WTC11 (cell line): ENCODE results near the gene RAB3D. TPM values are rescaled to one million over a fixed set of nuclear protein-coding genes. Genes with fewer than 3 reads are reported as not detected.
A peak's percentile ranks its signal among the peaks of the same experiment; 100 is the strongest.

Experiments
- ATF1 ChIP-seq: sonication (generic); formaldehyde crosslinking; IDR thresholded peaks from 2 replicates; pipeline ENCODE4 v1.8.1; 2023; ENCODE audit warnings: mild to moderate bottlenecking, moderate library complexity, missing genetic modification reagents
- CREM ChIP-seq: sonication (generic); formaldehyde crosslinking; IDR thresholded peaks from 2 replicates; pipeline ENCODE4 v1.8.1; 2022; ENCODE audit warnings: mild to moderate bottlenecking, missing genetic modification reagents, moderate library complexity
- ELF4 ChIP-seq: sonication (generic); formaldehyde crosslinking; IDR thresholded peaks from 2 replicates; pipeline ENCODE4 v1.8.1; 2022; ENCODE audit warnings: low read depth, mild to moderate bottlenecking, moderate library complexity, missing genetic modification reagents
- EMX1 ChIP-seq: fragments of 250-450 bp; sonication (Bioruptor Pico); IDR thresholded peaks from 2 replicates; pipeline ENCODE4 v1.8.0; 2021; ENCODE audit warnings: mild to moderate bottlenecking
- ESRRA ChIP-seq: sonication (generic); formaldehyde crosslinking; IDR thresholded peaks from 2 replicates; pipeline ENCODE4 v1.8.1; 2022; ENCODE audit warnings: mild to moderate bottlenecking, missing genetic modification reagents, borderline replicate concordance
- ETV6 ChIP-seq: sonication (generic); formaldehyde crosslinking; IDR thresholded peaks from 2 replicates; pipeline ENCODE4 v1.8.1; 2022; ENCODE audit warnings: mild to moderate bottlenecking, missing genetic modification reagents
- FOXK1 ChIP-seq: sonication (generic); formaldehyde crosslinking; IDR thresholded peaks from 2 replicates; pipeline ENCODE4 v1.8.0; 2022; ENCODE audit warnings: mild to moderate bottlenecking, moderate library complexity, missing genetic modification reagents
- JUN ChIP-seq: sonication (generic); formaldehyde crosslinking; IDR thresholded peaks from 2 replicates; pipeline ENCODE4 v1.8.0; 2023; ENCODE audit warnings: mild to moderate bottlenecking, missing genetic modification reagents
- MXD4 ChIP-seq: fragments of 250-450 bp; sonication (Bioruptor Pico); IDR thresholded peaks from 2 replicates; pipeline ENCODE4 v1.8.0; 2021; ENCODE audit warnings: mild to moderate bottlenecking, moderate library complexity, borderline replicate concordance
- SMAD4 ChIP-seq: sonication (generic); formaldehyde crosslinking; IDR thresholded peaks from 2 replicates; pipeline ENCODE4 v1.8.0; 2022; ENCODE audit warnings: mild to moderate bottlenecking, missing genetic modification reagents
- SOX15 ChIP-seq: fragments of 250-450 bp; sonication (Bioruptor Pico); IDR thresholded peaks from 2 replicates; pipeline ENCODE4 v1.9.0; 2021; ENCODE audit warnings: mild to moderate bottlenecking
- TEAD1 ChIP-seq: sonication (generic); formaldehyde crosslinking; IDR thresholded peaks from 2 replicates; pipeline ENCODE4 v1.8.0; 2022; ENCODE audit warnings: mild to moderate bottlenecking, missing genetic modification reagents
- ZNF138 ChIP-seq: sonication (generic); formaldehyde crosslinking; conservative IDR thresholded peaks from 2 replicates; pipeline ENCODE4 v1.8.1; 2022; ENCODE audit warnings: mild to moderate bottlenecking, moderate library complexity, missing genetic modification reagents
- ZNF219 ChIP-seq: sonication (generic); formaldehyde crosslinking; IDR thresholded peaks from 2 replicates; pipeline ENCODE4 v1.8.0; 2023; ENCODE audit warnings: missing genetic modification reagents, mild to moderate bottlenecking, borderline replicate concordance
- total RNA-seq: library from RNA; stranded (reverse); gene quantifications from 3 replicates; pipeline ENCODE4 v1.2.3, GENCODE V29; 2021
- TF ChIP-seq, protein P1 (sequence below): sonication (generic); formaldehyde crosslinking; IDR thresholded peaks from 2 replicates; pipeline ENCODE4 v1.8.1; 2023; ENCODE audit warnings: mild to moderate bottlenecking, missing genetic modification reagents
- TF ChIP-seq, protein P2 (sequence below): sonication (generic); formaldehyde crosslinking; IDR thresholded peaks from 2 replicates; pipeline ENCODE4 v1.8.1; 2022; ENCODE audit warnings: low read depth, missing genetic modification reagents, borderline replicate concordance
- TF ChIP-seq, protein P3 (sequence below): fragments of 250-450 bp; sonication (Bioruptor Pico); IDR thresholded peaks from 2 replicates; pipeline ENCODE4 v2.1.2; 2022; ENCODE audit warnings: mild to moderate bottlenecking, moderate library complexity
- TF ChIP-seq, protein P4 (sequence below): fragments of 200-600 bp; IDR thresholded peaks from 2 replicates; pipeline ENCODE4 v1.8.0; 2022; ENCODE audit warnings: antibody characterized with exemption
- TF ChIP-seq, protein P5 (sequence below): fragments of 250-450 bp; sonication (Bioruptor Pico); IDR thresholded peaks from 2 replicates; pipeline ENCODE4 v1.9.0; 2021; ENCODE audit warnings: moderate library complexity, mild to moderate bottlenecking, inconsistent platforms, borderline replicate concordance
- TF ChIP-seq, protein P6 (sequence below): sonication (generic); formaldehyde crosslinking; IDR thresholded peaks from 2 replicates; pipeline ENCODE4 v1.8.0; 2022; ENCODE audit warnings: mild to moderate bottlenecking, missing genetic modification reagents
- TF ChIP-seq, protein P7 (sequence below): sonication (generic); formaldehyde crosslinking; IDR thresholded peaks from 2 replicates; pipeline ENCODE4 v1.8.1; 2023; ENCODE audit warnings: mild to moderate bottlenecking, missing genetic modification reagents
- TF ChIP-seq, protein P8 (sequence below): sonication (generic); formaldehyde crosslinking; IDR thresholded peaks from 2 replicates; pipeline ENCODE4 v1.8.0; 2023; ENCODE audit warnings: missing genetic modification reagents
- TF ChIP-seq, protein P9 (sequence below): sonication (generic); formaldehyde crosslinking; IDR thresholded peaks from 2 replicates; pipeline ENCODE4 v1.8.0; 2022; ENCODE audit warnings: missing genetic modification reagents

The RAB3D gene
- total RNA-seq, 1 experiment from 2014 or later, result 18.9 TPM

DNA sequence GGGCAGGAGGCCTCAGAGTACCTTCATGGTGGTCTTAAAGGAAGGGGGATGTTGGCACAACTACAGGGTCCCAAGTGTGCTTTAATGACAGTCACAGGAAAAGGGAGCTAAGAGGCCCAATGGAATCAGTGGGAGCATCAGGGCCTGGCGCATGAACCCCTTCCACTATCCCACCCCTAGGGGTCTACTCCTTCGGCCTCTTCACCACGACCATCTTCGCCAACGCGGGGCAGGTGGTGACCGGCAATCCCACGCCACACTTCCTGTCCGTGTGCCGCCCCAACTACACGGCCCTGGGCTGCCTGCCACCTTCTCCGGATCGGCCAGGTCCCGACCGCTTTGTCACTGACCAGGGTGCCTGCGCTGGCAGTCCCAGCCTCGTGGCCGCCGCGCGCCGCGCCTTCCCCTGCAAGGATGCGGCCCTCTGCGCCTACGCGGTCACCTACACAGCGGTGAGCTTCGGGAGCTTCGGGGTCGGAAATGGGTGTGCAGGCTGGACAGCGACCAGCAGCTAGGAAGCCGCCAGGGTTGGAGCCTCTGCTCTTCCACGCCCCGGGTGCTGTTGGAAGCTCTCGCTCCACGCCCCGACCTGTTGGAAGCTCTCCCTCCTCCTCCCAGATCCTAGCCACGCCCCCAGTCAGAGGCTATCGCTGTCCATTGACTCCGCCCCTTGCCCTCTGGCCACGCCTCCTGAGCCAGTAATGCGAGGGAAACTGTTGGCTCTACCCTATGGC lies 21.7 kb upstream of the RAB3D start (continued):
- TF ChIP-seq, protein P1, sequence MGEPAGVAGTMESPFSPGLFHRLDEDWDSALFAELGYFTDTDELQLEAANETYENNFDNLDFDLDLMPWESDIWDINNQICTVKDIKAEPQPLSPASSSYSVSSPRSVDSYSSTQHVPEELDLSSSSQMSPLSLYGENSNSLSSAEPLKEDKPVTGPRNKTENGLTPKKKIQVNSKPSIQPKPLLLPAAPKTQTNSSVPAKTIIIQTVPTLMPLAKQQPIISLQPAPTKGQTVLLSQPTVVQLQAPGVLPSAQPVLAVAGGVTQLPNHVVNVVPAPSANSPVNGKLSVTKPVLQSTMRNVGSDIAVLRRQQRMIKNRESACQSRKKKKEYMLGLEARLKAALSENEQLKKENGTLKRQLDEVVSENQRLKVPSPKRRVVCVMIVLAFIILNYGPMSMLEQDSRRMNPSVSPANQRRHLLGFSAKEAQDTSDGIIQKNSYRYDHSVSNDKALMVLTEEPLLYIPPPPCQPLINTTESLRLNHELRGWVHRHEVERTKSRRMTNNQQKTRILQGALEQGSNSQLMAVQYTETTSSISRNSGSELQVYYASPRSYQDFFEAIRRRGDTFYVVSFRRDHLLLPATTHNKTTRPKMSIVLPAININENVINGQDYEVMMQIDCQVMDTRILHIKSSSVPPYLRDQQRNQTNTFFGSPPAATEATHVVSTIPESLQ (CRISPR knock-in tag), result no peak
- TF ChIP-seq, protein P2, sequence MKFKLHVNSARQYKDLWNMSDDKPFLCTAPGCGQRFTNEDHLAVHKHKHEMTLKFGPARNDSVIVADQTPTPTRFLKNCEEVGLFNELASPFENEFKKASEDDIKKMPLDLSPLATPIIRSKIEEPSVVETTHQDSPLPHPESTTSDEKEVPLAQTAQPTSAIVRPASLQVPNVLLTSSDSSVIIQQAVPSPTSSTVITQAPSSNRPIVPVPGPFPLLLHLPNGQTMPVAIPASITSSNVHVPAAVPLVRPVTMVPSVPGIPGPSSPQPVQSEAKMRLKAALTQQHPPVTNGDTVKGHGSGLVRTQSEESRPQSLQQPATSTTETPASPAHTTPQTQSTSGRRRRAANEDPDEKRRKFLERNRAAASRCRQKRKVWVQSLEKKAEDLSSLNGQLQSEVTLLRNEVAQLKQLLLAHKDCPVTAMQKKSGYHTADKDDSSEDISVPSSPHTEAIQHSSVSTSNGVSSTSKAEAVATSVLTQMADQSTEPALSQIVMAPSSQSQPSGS (CRISPR knock-in tag), result no peak
- TF ChIP-seq ZNF138 (no peak), SMAD4 (CRISPR knock-in tag) (no peak), ETV6 (peak; percentile 65; the same call in 1 of the 2 replicates), JUN (CRISPR knock-in tag) (no peak), ZNF219 (no peak), TEAD1 (CRISPR knock-in tag) (no peak), MXD4 (no peak), SOX15 (CRISPR knock-in tag) (no peak), ELF4 (CRISPR knock-in tag) (no peak), ATF1 (CRISPR knock-in tag) (no peak), FOXK1 (CRISPR knock-in tag) (0 out of 2 replicates have a peak, but pooled peaks have one; percentile 27), EMX1 (no peak), CREM (CRISPR knock-in tag) (no peak), ESRRA (no peak)
- TF ChIP-seq, protein P3, sequence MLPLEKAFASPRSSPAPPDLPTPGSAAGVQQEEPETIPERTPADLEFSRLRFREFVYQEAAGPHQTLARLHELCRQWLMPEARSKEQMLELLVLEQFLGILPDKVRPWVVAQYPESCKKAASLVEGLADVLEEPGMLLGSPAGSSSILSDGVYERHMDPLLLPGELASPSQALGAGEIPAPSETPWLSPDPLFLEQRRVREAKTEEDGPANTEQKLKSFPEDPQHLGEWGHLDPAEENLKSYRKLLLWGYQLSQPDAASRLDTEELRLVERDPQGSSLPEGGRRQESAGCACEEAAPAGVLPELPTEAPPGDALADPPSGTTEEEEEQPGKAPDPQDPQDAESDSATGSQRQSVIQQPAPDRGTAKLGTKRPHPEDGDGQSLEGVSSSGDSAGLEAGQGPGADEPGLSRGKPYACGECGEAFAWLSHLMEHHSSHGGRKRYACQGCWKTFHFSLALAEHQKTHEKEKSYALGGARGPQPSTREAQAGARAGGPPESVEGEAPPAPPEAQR (CRISPR knock-in tag), result no peak
- TF ChIP-seq, protein P4, sequence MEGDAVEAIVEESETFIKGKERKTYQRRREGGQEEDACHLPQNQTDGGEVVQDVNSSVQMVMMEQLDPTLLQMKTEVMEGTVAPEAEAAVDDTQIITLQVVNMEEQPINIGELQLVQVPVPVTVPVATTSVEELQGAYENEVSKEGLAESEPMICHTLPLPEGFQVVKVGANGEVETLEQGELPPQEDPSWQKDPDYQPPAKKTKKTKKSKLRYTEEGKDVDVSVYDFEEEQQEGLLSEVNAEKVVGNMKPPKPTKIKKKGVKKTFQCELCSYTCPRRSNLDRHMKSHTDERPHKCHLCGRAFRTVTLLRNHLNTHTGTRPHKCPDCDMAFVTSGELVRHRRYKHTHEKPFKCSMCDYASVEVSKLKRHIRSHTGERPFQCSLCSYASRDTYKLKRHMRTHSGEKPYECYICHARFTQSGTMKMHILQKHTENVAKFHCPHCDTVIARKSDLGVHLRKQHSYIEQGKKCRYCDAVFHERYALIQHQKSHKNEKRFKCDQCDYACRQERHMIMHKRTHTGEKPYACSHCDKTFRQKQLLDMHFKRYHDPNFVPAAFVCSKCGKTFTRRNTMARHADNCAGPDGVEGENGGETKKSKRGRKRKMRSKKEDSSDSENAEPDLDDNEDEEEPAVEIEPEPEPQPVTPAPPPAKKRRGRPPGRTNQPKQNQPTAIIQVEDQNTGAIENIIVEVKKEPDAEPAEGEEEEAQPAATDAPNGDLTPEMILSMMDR, result no peak
- TF ChIP-seq, protein P5, sequence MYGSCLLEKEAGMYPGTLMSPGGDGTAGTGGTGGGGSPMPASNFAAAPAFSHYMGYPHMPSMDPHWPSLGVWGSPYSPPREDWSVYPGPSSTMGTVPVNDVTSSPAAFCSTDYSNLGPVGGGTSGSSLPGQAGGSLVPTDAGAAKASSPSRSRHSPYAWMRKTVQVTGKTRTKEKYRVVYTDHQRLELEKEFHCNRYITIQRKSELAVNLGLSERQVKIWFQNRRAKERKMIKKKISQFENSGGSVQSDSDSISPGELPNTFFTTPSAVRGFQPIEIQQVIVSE, result no peak
- TF ChIP-seq, protein P6, sequence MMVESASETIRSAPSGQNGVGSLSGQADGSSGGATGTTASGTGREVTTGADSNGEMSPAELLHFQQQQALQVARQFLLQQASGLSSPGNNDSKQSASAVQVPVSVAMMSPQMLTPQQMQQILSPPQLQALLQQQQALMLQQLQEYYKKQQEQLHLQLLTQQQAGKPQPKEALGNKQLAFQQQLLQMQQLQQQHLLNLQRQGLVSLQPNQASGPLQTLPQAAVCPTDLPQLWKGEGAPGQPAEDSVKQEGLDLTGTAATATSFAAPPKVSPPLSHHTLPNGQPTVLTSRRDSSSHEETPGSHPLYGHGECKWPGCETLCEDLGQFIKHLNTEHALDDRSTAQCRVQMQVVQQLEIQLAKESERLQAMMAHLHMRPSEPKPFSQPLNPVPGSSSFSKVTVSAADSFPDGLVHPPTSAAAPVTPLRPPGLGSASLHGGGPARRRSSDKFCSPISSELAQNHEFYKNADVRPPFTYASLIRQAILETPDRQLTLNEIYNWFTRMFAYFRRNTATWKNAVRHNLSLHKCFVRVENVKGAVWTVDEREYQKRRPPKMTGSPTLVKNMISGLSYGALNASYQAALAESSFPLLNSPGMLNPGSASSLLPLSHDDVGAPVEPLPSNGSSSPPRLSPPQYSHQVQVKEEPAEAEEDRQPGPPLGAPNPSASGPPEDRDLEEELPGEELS (CRISPR knock-in tag), result peak; percentile 70; the same call in 1 of the 2 replicates
- TF ChIP-seq, protein P7, sequence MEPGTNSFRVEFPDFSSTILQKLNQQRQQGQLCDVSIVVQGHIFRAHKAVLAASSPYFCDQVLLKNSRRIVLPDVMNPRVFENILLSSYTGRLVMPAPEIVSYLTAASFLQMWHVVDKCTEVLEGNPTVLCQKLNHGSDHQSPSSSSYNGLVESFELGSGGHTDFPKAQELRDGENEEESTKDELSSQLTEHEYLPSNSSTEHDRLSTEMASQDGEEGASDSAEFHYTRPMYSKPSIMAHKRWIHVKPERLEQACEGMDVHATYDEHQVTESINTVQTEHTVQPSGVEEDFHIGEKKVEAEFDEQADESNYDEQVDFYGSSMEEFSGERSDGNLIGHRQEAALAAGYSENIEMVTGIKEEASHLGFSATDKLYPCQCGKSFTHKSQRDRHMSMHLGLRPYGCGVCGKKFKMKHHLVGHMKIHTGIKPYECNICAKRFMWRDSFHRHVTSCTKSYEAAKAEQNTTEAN (CRISPR knock-in tag), result no peak; the same call in 1 of the 2 replicates
- TF ChIP-seq, protein P8, sequence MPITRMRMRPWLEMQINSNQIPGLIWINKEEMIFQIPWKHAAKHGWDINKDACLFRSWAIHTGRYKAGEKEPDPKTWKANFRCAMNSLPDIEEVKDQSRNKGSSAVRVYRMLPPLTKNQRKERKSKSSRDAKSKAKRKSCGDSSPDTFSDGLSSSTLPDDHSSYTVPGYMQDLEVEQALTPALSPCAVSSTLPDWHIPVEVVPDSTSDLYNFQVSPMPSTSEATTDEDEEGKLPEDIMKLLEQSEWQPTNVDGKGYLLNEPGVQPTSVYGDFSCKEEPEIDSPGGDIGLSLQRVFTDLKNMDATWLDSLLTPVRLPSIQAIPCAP, result 0 out of 2 replicates have a peak, but pooled peaks have one; percentile 36
- TF ChIP-seq, protein P9, sequence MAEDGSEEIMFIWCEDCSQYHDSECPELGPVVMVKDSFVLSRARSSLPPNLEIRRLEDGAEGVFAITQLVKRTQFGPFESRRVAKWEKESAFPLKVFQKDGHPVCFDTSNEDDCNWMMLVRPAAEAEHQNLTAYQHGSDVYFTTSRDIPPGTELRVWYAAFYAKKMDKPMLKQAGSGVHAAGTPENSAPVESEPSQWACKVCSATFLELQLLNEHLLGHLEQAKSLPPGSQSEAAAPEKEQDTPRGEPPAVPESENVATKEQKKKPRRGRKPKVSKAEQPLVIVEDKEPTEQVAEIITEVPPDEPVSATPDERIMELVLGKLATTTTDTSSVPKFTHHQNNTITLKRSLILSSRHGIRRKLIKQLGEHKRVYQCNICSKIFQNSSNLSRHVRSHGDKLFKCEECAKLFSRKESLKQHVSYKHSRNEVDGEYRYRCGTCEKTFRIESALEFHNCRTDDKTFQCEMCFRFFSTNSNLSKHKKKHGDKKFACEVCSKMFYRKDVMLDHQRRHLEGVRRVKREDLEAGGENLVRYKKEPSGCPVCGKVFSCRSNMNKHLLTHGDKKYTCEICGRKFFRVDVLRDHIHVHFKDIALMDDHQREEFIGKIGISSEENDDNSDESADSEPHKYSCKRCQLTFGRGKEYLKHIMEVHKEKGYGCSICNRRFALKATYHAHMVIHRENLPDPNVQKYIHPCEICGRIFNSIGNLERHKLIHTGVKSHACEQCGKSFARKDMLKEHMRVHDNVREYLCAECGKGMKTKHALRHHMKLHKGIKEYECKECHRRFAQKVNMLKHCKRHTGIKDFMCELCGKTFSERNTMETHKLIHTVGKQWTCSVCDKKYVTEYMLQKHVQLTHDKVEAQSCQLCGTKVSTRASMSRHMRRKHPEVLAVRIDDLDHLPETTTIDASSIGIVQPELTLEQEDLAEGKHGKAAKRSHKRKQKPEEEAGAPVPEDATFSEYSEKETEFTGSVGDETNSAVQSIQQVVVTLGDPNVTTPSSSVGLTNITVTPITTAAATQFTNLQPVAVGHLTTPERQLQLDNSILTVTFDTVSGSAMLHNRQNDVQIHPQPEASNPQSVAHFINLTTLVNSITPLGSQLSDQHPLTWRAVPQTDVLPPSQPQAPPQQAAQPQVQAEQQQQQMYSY, result no peak
